Measurements from ENCODE around the gene DHCR24. TPM values are rescaled to one million over a fixed set of nuclear protein-coding genes. Genes with fewer than 3 reads are reported as not detected.
A peak's percentile ranks its signal among the peaks of the same experiment; 100 is the strongest.

Gene DHCR24
- total RNA-seq, 1 donor from 2014 or later, result 417 TPM

DNA sequence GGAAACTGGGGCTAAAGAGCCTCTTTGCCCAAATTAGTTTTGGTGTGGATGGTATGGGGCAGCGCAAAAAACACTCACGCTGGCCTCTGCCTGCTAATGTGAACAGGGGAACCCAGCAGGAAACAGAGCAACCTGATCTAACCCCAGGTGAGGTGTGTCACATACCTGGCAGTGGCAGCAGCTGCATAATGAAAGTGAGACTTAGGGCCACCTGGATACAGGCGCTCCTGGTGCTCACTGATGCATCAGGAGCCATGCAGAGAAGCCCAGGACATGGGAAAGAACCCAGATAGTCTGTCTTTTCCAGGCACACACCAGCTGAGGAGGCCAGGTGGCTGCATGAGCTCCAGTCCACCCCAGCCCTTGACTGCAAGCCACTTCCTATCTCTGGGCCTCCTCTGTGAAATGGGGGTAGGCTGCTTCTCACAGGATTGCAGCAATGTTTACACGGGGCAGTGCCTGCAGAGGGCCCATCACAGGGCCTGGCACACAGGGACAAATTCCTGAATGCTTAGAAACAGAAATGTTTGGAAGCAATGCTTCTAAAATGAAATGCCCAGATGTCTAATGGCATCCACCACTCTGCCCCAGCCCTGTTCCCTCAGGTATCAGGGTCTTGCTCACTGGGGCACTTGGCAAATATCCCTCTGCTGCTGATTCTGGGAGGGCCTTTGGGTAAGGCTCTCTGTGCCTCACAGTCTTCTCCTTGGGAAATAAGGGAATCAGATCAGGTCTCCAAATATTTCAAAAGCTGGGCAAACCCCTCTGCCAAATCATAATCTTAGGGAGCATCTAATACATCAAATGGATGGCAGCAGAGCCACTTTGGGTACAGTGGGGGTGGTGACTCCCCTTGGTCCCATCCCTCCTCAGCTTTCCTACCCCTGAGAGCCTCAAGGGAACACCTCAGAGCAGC is 19.9 kb downstream of the DHCR24 start:
- Mint-ChIP-seq H3K27me3 (ENCODE audit: low read depth) (no peaks in the 10 kb centered on the region), H3K27ac (ENCODE audit: unreplicated experiment) (no peak overlapping the region), H3K36me3 (ENCODE audit: low read depth) (peaks cover 35% of the 10 kb centered on the region), H3K9me3 (no peaks in the 10 kb centered on the region), H3K4me3 (no peak overlapping the region), H3K4me1 (peaks cover 5% of the 10 kb centered on the region)
- TF ChIP-seq, protein P1, sequence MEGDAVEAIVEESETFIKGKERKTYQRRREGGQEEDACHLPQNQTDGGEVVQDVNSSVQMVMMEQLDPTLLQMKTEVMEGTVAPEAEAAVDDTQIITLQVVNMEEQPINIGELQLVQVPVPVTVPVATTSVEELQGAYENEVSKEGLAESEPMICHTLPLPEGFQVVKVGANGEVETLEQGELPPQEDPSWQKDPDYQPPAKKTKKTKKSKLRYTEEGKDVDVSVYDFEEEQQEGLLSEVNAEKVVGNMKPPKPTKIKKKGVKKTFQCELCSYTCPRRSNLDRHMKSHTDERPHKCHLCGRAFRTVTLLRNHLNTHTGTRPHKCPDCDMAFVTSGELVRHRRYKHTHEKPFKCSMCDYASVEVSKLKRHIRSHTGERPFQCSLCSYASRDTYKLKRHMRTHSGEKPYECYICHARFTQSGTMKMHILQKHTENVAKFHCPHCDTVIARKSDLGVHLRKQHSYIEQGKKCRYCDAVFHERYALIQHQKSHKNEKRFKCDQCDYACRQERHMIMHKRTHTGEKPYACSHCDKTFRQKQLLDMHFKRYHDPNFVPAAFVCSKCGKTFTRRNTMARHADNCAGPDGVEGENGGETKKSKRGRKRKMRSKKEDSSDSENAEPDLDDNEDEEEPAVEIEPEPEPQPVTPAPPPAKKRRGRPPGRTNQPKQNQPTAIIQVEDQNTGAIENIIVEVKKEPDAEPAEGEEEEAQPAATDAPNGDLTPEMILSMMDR (conservative IDR thresholded peaks at IDR 0.05), result no peak
- no peak for DNase-seq (ENCODE audit: low read depth, low spot score)

DNA sequence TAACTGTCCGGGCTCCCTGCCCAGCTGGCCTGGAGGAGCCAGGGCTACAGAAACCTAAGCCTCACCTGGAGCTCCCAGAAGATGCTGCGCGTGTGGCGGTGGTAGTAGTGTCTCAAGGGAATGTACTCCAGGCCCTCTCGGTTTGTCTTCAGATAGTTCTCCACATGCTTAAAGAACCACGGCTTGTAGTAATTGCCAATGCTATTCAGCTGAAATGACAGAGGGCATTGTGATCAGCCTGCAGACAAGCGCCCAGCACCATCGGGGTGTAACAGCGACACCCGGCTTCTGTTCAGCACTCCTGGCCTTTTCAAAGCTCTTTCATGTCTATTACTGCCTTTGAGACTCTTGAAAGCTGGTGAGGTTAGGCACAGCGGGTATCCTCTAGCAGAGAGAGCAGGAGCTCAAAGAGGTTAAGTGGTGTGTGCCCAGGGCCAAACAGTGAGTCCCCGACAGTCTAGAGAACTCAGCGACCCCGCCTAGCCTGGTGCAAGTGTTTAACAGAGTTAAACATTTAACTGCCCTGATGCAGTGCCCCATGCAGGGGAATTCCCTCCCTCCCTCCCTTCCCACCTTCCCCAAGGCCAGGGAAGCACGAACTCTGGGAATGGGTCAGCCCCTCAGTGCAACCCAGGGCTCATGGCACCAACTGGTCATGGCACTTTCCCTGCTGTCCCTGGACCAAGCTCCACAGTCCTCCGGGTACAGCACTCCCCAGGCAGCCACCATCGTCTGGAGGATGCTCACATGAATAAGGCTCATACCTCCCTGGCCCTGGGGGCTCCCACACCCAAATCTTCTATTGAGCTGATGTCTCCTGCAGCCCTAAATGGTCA is 21.5 kb downstream of the DHCR24 start:
- H3K4me1 Mint-ChIP-seq, result peaks cover 16% of the 10 kb centered on the region
- peaks cover 42% of the 10 kb centered on the region for H3K36me3 Mint-ChIP-seq (ENCODE audit: low read depth)
- H3K4me3 Mint-ChIP-seq, result no peak overlapping the region
- no peak for DNase-seq (ENCODE audit: low read depth, low spot score)
- peak overlapping the region; percentile 19 for H3K27ac Mint-ChIP-seq (ENCODE audit: unreplicated experiment)
- TF ChIP-seq, protein P1 (conservative IDR thresholded peaks at IDR 0.05), result no peak
- H3K27me3 Mint-ChIP-seq (ENCODE audit: low read depth), result no peaks in the 10 kb centered on the region
- H3K9me3 Mint-ChIP-seq, result no peaks in the 10 kb centered on the region

DNA sequence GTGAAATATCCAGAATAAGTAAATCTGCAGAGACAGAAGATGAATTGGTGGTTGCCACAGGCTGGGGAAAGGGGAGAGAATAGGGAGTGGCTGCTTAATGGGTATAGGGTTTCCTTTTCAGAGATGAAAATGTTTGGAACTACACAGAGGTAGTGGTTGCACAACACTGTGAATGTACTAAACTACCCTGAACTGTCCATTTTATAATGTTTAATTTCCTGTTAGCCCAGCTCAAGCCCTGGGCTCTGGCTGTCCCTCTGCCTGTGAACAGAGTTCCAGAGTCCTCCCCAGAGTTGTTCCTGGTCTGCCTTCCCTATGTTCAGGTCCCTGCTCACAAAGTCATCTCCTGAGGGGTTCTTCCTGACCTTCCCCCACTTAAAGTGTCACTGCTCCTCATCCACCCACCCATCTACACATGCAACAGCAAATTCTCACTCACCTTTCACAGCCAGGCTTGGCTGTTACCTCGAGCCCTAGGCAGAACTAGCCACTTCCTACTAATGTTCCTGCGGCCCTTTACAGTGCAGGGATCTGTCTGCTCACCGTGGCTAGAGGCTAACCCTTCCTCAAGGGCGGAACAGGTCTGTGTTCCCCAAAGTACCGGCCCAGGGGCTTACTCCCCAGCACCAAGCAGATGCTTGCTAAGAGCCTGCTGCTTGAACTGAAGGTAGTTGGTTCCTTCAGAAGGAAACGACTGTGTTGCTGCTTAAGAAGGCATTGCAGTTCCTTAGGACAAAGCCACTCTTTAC is 22.4 kb downstream of the DHCR24 start:
- peaks cover 49% of the 10 kb centered on the region for H3K36me3 Mint-ChIP-seq (ENCODE audit: low read depth)
- DNase-seq (ENCODE audit: low read depth, low spot score), result no peak
- H3K27me3 Mint-ChIP-seq (ENCODE audit: low read depth), result no peaks in the 10 kb centered on the region
- no peaks in the 10 kb centered on the region for H3K9me3 Mint-ChIP-seq
- peaks cover 21% of the 10 kb centered on the region for H3K4me1 Mint-ChIP-seq
- H3K4me3 Mint-ChIP-seq, result no peak overlapping the region
- H3K27ac Mint-ChIP-seq (ENCODE audit: unreplicated experiment), result no peak overlapping the region
- TF ChIP-seq, protein P1 (conservative IDR thresholded peaks at IDR 0.05), result no peak

DNA sequence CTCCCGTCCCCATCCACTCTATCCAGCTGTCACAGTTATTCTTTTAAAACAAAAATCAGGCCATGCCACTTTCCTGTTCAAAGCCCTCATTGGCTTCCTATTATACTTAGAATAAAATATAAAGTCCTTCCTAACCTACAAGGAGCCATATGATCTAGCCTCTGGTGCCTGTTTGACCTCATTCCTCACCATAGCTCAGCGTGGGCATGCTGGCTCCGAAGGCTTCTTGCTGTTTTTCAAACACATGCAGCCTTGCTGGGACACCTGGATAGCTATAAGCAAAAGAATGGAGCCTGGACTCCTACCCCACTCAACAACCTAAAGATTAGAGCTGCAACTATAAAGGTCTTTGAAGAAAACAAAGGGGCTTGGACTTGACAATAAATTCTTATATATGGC is 23.7 kb downstream of the DHCR24 start:
- TF ChIP-seq, protein P1 (conservative IDR thresholded peaks at IDR 0.05), result no peak
- H3K36me3 Mint-ChIP-seq (ENCODE audit: low read depth), result peaks cover 42% of the 10 kb centered on the region
- H3K27ac Mint-ChIP-seq (ENCODE audit: unreplicated experiment), result peak overlapping the region; percentile 7
- peak overlapping the region; percentile 9 for H3K4me3 Mint-ChIP-seq
- H3K9me3 Mint-ChIP-seq, result no peaks in the 10 kb centered on the region
- DNase-seq (ENCODE audit: low read depth, low spot score), result no peak
- H3K27me3 Mint-ChIP-seq (ENCODE audit: low read depth), result no peaks in the 10 kb centered on the region
- H3K4me1 Mint-ChIP-seq, result peaks cover 27% of the 10 kb centered on the region

All from neural crest cell (in vitro differentiated cells).